PC-9 (cell line): ENCODE data around the gene RUNDC3A. TPM values are rescaled to one million over a fixed set of nuclear protein-coding genes. Genes with fewer than 3 reads are reported as not detected.

ENCODE experiments used
- BruUV-seq: library from RNA; stranded (reverse); fragments of 400-500 nt; replicated peaks from 2 replicates; lab custom pipeline; 2021; lab: Mats Ljungman, UMichigan
- CTCF ChIA-PET: fragments of 300-600 bp; sonication (Branson Sonifier 250); formaldehyde crosslinking; loops from one replicate; lab custom pipeline; 2022; ENCODE audit warnings: antibody characterized with exemption; lab: Charles Lee
- POLR2A ChIA-PET: fragments of 300-600 bp; sonication (Branson Sonifier 250); formaldehyde crosslinking; loops from one replicate; lab custom pipeline; 2022; ENCODE audit warnings: antibody characterized with exemption; ENCODE audit not compliant: unreplicated experiment; lab: Charles Lee
- DNase-seq, 2 experiments: peaks; one replicate each; pipeline versions ENCODE4 v3.0.0 to v3.0.0-alpha.2; 2015 to 2022; ENCODE audit warnings: mixed read lengths in 1 of 2
- H2AFZ ChIP-seq: fragments of 200-600 bp; sonication (generic); 2 replicates; pipeline ENCODE4 v1.8.1; 2017; ENCODE audit warnings: antibody characterized with exemption
- H3F3A ChIP-seq: fragments of 200-600 bp; sonication (generic); 2 replicates; pipeline ENCODE4 v1.8.1; 2017; ENCODE audit warnings: antibody characterized with exemption, mild to moderate bottlenecking, low read depth; ENCODE audit not compliant: insufficient read depth
- H3K27ac ChIP-seq: fragments of 200-600 bp; sonication (generic); 2 replicates; pipeline ENCODE4 v1.6.1; 2016; ENCODE audit warnings: mixed run types
- H3K27me3 ChIP-seq: fragments of 200-600 bp; sonication (generic); 2 replicates; pipeline ENCODE4 v1.6.1; 2016; ENCODE audit warnings: low read depth, mixed run types; ENCODE audit not compliant: insufficient read depth
- H3K36me3 ChIP-seq: fragments of 200-600 bp; sonication (generic); 2 replicates; pipeline ENCODE4 v1.6.1; 2016; ENCODE audit warnings: low read depth, mixed run types
- H3K4me1 ChIP-seq: fragments of 200-600 bp; sonication (generic); replicated peaks from 2 replicates; pipeline ENCODE4 v1.6.1; 2016; ENCODE audit warnings: mixed run types; ENCODE audit not compliant: insufficient read depth
- H3K4me2 ChIP-seq: fragments of 200-600 bp; sonication (generic); 2 replicates; pipeline ENCODE4 v1.6.1; 2017; ENCODE audit warnings: mixed run types
- H3K4me3 ChIP-seq: fragments of 200-600 bp; sonication (generic); 2 replicates; pipeline ENCODE4 v1.6.1; 2016; ENCODE audit warnings: mixed run types
- H3K79me2 ChIP-seq: fragments of 200-600 bp; sonication (generic); 2 replicates; pipeline ENCODE4 v1.6.1; 2017; ENCODE audit warnings: low read depth, mixed run types
- H3K9me2 ChIP-seq: fragments of 200-600 bp; sonication (generic); 2 replicates; pipeline ENCODE4 v1.8.1; 2017; ENCODE audit warnings: mild to moderate bottlenecking; ENCODE audit not compliant: insufficient read depth
- H3K9me3 ChIP-seq: fragments of 200-600 bp; sonication (generic); 2 replicates; pipeline ENCODE4 v1.8.1; 2016; ENCODE audit warnings: low read depth; ENCODE audit not compliant: insufficient read depth
- H4K20me1 ChIP-seq: fragments of 200-600 bp; sonication (generic); 2 replicates; pipeline ENCODE4 v1.8.1; 2017; ENCODE audit not compliant: insufficient read depth
- CTCF ChIP-seq: fragments of 200-600 bp; sonication (generic); conservative IDR thresholded peaks from 2 replicates; pipeline ENCODE4 v1.6.1; 2017; ENCODE audit warnings: mixed run types, antibody characterized with exemption, mild to moderate bottlenecking, moderate library complexity
- EZH2 ChIP-seq: fragments of 200-600 bp; sonication (generic); IDR thresholded peaks from 2 replicates; pipeline ENCODE4 v1.8.0; 2017; ENCODE audit warnings: antibody characterized with exemption, low read depth
- intact Hi-C: fragments of 100-400 bp; cut with micrococcal nuclease; formaldehyde crosslinking; loops from one replicate; pipeline ENCODE4 v1.10.0; 2022; ENCODE audit not compliant: unreplicated experiment
- total RNA-seq: library from RNA; stranded (reverse); gene quantifications from 2 replicates; pipeline ENCODE4 v1.2.3, GENCODE V29; 2021

The RUNDC3A gene
- total RNA-seq, 1 experiment from 2014 or later = not detected

DNA sequence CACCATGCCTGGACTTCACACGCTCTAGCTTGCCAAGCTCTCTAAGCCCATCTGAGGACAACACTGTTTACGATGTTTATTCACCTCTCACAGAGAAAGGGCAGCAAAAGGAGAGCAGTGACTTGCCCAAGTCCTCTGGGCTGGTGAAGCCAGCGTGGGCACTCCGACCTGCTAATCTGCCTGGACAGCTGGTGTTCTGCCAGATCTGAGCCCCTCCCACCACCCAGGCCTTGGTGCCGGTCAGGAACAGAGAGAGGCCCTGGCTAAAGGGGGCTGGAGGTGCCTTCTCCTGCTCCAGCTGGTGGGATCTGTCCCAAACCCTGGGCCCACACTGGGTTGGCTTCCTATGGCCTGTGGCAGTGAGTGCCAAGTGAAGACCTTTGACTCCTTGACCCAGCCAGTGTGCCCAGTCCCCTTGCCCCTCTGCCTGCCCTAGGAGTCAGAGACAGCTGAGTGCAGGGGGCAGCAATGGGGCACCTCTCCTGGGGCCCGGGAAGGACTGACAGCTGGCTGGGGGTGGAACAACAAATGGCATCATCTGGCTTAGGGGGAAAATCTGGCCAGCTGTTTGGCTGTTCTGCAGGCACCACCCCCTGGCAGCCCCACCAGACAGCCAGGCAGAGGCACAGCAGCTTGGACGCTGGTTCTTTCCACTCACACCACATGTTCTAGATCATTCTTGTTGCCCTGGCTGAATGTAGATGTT lies 38.7 kb upstream of the RUNDC3A start:
- no peak overlapping the region for H2AFZ ChIP-seq
- intact Hi-C loops = no loop called here
- H3K79me2 ChIP-seq = no peaks in the 10 kb centered on the region
- no peak for DNase-seq
- no peaks in the 10 kb centered on the region for H4K20me1 ChIP-seq
- no peaks in the 10 kb centered on the region for H3K9me3 ChIP-seq
- no peaks in the 10 kb centered on the region for H3K36me3 ChIP-seq
- no peak overlapping the region for H3K4me3 ChIP-seq
- 0 out of 2 replicates have a peak, but pooled peaks cover 4% of the 10 kb centered on the region for H3K27me3 ChIP-seq
- H3F3A ChIP-seq = no peaks in the 10 kb centered on the region
- no peak overlapping the region for H3K27ac ChIP-seq
- no peaks in the 10 kb centered on the region for H3K9me2 ChIP-seq
- POLR2A ChIA-PET = no interaction called here
- no TSS peak for BruUV-seq
- TF ChIP-seq CTCF (no peak), EZH2 (no peak)
- H3K4me2 ChIP-seq = no peak overlapping the region
- CTCF ChIA-PET = no interaction called here
- no peaks in the 10 kb centered on the region for H3K4me1 ChIP-seq

GRCh38 chr17:44272321-44272951 lies 36.0 kb upstream of the RUNDC3A start:
- CTCF ChIA-PET = no interaction called here
- Histone ChIP-seq H3F3A (no peaks in the 10 kb centered on the region), H3K4me1 (no peaks in the 10 kb centered on the region), H4K20me1 (no peaks in the 10 kb centered on the region), H2AFZ (no peak overlapping the region), H3K36me3 (no peaks in the 10 kb centered on the region), H3K9me3 (no peaks in the 10 kb centered on the region), H3K4me2 (no peak overlapping the region), H3K27ac (no peak overlapping the region), H3K27me3 (0 out of 2 replicates have a peak, but pooled peaks cover 4% of the 10 kb centered on the region), H3K4me3 (no peak overlapping the region), H3K79me2 (no peaks in the 10 kb centered on the region), H3K9me2 (no peaks in the 10 kb centered on the region)
- POLR2A ChIA-PET = interaction anchor here (0.6 kb wide), 1 partner anchor 48 kb away, joined by 4 read pairs; no protein-coding TSS in a partner anchor
- intact Hi-C loops = no loop called here
- DNase-seq = no peak
- TF ChIP-seq EZH2 = no peak
- no peak for TF ChIP-seq CTCF
- no TSS peak for BruUV-seq

- Histone ChIP-seq H3F3A (no peaks in the 10 kb centered on the region), H3K27ac (no peak overlapping the region), H3K4me2 (no peak overlapping the region), H2AFZ (no peak overlapping the region), H3K9me3 (no peaks in the 10 kb centered on the region), H3K4me3 (no peak overlapping the region), H3K36me3 (no peaks in the 10 kb centered on the region), H3K4me1 (no peaks in the 10 kb centered on the region), H3K79me2 (no peaks in the 10 kb centered on the region), H3K27me3 (0 out of 2 replicates have a peak, but pooled peaks cover 4% of the 10 kb centered on the region), H4K20me1 (no peaks in the 10 kb centered on the region), H3K9me2 (no peaks in the 10 kb centered on the region)
- CTCF ChIA-PET = no interaction called here
- BruUV-seq = no TSS peak
- no peak for DNase-seq
- POLR2A ChIA-PET = interaction anchor here (0.6 kb wide), 1 partner anchor 48 kb away, joined by 4 read pairs; no protein-coding TSS in a partner anchor
- TF ChIP-seq CTCF (no peak), EZH2 (no peak)
- intact Hi-C loops = no loop called here
These were observed 35.4 kb upstream of the RUNDC3A start for GRCh38 chr17:44272954-44273353.
